AG04450 (cell line): Measurements from ENCODE around the gene CCDC69. TPM values are rescaled to one million over a fixed set of nuclear protein-coding genes. Genes with fewer than 3 reads are reported as not detected.
A peak's percentile ranks its signal among the peaks of the same experiment; 100 is the strongest.
"Not testable (repeated sequence)": the region's sequence is repeated elsewhere in the genome, so short reads cannot be mapped to it uniquely, and the experiment has no call there.

Experiments
- CTCF ChIA-PET: fragments of 300-600, 350-600 bp; formaldehyde crosslinking; extraction: SDS; loops from one replicate; lab custom pipeline; 2022; ENCODE audit warnings: antibody characterized with exemption, inconsistent platforms; lab: Charles Lee
- POLR2A ChIA-PET: fragments of 350-600 bp; formaldehyde crosslinking; extraction: SDS; loops from one replicate; lab custom pipeline; 2021; ENCODE audit warnings: antibody characterized with exemption, inconsistent platforms; lab: Yijun Ruan, JAX
- DNase-seq: peaks from one replicate; pipeline ENCODE4 v3.0.0-alpha.2; 2011; ENCODE audit warnings: low read depth, low spot score
- H3K27ac ChIP-seq: one replicate; pipeline ENCODE4 v1.5.1; 2012; ENCODE audit warnings: low read depth, low read length, control low read depth
- H3K27me3 ChIP-seq: one replicate; pipeline ENCODE4 v1.6.0; 2012; ENCODE audit warnings: low read length; ENCODE audit not compliant: control insufficient read depth, insufficient read depth
- H3K4me3 ChIP-seq: 2 replicates; pipeline ENCODE4 v1.5.1; 2011; ENCODE audit warnings: mild to moderate bottlenecking, low read depth, low read length, control low read depth
- H3K9me3 ChIP-seq: 2 replicates; pipeline ENCODE4 v1.5.1; 2012; ENCODE audit warnings: low read length; ENCODE audit not compliant: control insufficient read depth, insufficient read depth
- polyA plus RNA-seq: library from polyadenylated mRNA; depleted of rRNA; stranded (reverse); fragments of >200 nt; gene quantifications from 2 replicates; pipeline ENCODE4 v1.2.3, GENCODE V29; 2011
- TF ChIP-seq, protein P1 (sequence below): IDR thresholded peaks from 2 replicates; pipeline ENCODE4 v1.5.1; 2011; ENCODE audit warnings: low read depth, low read length, control low read depth, inconsistent platforms

The CCDC69 gene
- polyA plus RNA-seq, 1 experiment: 1.9 TPM

GRCh38 chr5:151243127-151243526 is 19.2 kb upstream of the CCDC69 start:
- ChIA-PET POLR2A (interaction anchor here (0.7 kb wide), 1 partner anchor 14 kb away, joined by 3 read pairs; no protein-coding TSS in a partner anchor), CTCF (interaction anchor here (0.6 to 1.2 kb wide), 2 partner anchors 74 to 78 kb away, joined by 4 to 7 read pairs; no protein-coding TSS in a partner anchor)
- H3K4me3 ChIP-seq: no peak overlapping the region
- DNase-seq: no peak
- no peak overlapping the region for H3K27ac ChIP-seq
- TF ChIP-seq, protein P1, sequence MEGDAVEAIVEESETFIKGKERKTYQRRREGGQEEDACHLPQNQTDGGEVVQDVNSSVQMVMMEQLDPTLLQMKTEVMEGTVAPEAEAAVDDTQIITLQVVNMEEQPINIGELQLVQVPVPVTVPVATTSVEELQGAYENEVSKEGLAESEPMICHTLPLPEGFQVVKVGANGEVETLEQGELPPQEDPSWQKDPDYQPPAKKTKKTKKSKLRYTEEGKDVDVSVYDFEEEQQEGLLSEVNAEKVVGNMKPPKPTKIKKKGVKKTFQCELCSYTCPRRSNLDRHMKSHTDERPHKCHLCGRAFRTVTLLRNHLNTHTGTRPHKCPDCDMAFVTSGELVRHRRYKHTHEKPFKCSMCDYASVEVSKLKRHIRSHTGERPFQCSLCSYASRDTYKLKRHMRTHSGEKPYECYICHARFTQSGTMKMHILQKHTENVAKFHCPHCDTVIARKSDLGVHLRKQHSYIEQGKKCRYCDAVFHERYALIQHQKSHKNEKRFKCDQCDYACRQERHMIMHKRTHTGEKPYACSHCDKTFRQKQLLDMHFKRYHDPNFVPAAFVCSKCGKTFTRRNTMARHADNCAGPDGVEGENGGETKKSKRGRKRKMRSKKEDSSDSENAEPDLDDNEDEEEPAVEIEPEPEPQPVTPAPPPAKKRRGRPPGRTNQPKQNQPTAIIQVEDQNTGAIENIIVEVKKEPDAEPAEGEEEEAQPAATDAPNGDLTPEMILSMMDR: no peak
- H3K9me3 ChIP-seq: no peaks in the 10 kb centered on the region
- H3K27me3 ChIP-seq: peaks cover 14% of the 10 kb centered on the region

DNA sequence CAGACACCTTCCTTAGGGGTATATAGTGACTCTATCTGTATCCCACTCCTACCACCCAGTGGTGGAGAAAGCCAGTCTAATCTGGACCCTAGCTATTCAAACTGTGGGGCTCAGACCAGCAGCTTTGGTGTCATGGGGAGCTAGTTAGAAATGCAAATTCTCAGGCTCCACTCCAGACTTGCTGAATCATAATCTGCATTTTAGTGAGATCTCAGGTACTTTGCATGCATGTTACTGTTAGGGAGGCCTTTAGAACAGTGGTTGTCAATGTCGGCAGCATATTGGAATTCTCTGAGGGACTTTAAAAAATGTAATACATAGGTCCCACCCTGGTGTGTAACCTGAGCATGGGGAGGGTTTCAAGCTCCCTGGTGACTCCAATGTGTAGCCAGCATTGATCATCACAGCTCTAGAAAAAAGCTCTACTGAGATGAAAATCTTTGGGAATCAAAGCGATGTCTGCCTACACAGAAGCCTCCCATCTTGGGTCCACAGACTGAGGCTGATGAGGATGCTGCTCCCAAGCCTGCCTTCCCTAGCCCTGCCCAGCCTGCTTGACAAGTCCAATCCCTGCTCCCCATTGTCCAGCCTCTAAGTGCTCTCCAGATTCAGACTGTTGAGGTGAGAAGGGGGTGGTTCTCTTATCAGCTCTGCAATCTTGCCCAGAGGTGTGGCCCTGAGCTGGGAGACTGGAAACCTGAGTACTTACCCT is 17.2 kb upstream of the CCDC69 start:
- H3K27me3 ChIP-seq: peaks cover 14% of the 10 kb centered on the region
- no peak for DNase-seq
- POLR2A ChIA-PET: no interaction called here
- TF ChIP-seq, protein P1: no peak
- no peak overlapping the region for H3K27ac ChIP-seq
- no peak overlapping the region for H3K4me3 ChIP-seq
- H3K9me3 ChIP-seq: no peaks in the 10 kb centered on the region
- CTCF ChIA-PET: interaction anchor here (1.0 to 2.7 kb wide), 4 partner anchors 11 to 126 kb away, joined by 3 to 8 read pairs (median 4); partner anchors contain the start of gene GM2A

GRCh38 chr5:151240268-151240835 is 16.5 kb upstream of the CCDC69 start:
- POLR2A ChIA-PET, H3K9me3 ChIP-seq: not testable (repeated sequence)
- CTCF ChIA-PET: interaction anchor here (0.6 to 2.7 kb wide), 3 partner anchors 68 to 125 kb away, joined by 4 to 8 read pairs (median 4); no protein-coding TSS in a partner anchor

DNA sequence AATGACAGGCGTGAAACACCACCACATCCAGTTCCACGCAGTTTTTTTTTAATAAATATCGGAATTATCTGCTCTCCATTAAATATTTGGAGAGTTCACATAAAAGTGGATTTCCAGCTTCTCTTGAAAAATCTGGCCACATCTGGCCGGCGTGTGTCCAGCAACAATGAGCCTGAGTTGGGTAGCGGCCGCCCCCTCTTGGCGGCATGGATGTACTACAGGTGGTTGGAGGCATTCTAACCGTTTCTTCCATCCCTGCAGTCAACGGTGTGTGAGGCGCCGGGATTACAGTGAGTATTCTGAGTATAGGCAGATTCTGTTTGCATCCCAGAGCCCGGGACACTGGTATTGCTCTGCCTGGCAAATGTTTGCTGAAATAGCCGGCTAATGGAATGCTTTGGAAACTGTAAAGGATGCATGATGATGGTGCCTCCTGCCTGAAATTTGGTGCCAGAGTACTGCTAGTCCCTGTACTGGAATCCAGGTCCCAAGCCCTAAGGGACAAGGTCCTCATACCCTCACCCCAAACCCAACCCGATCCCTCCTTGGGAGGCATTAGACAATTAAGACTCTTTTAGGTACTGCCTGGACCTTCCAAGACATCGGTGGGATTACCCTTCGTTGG is 15.5 kb upstream of the CCDC69 start:
- ChIA-PET CTCF (interaction anchor here (0.6 to 2.5 kb wide), 21 partner anchors 9 to 438 kb away, joined by 3 to 28 read pairs (median 4); partner anchors contain the start of genes CCDC69 and GM2A), POLR2A (interaction anchor here (0.8 kb wide), 1 partner anchor 40 kb away, joined by 3 read pairs; no protein-coding TSS in a partner anchor)
- Histone ChIP-seq H3K27ac (no peak overlapping the region), H3K27me3 (peaks cover 17% of the 10 kb centered on the region), H3K9me3 (no peaks in the 10 kb centered on the region), H3K4me3 (no peak overlapping the region)
- no peak for DNase-seq
- TF ChIP-seq, protein P1: peak; percentile 77

More at GRCh38 chr5:151240268-151240835, 16.5 kb upstream of the CCDC69 start:
- not testable (repeated sequence) for H3K27ac ChIP-seq, DNase-seq, H3K4me3 ChIP-seq
- H3K27me3 ChIP-seq: peaks cover 14% of the 10 kb centered on the region

DNA sequence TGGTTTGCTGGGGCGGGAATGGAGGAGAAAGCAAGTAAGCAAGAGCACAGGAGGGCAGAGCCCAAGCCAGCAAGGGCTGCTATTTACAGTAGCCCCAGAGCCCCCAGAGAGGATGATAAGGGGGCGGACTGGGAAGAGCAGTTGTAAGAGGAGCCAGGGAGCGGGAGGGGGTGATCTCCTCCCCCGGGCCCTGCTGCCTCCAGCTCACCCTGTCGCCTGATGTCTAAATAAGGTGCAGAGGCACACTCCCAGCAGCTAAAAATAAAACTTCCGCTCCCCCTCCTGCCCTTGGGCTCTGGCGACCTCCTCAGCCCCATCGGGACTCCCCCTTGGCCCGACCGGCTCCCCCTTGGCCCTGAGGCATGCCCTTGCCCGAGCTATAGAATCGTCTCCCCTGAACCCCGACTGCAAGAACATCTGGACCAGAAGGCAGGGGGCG is 14.4 kb upstream of the CCDC69 start:
- DNase-seq: no peak
- ChIA-PET CTCF (interaction anchor here (0.7 to 2.5 kb wide), 18 partner anchors 8 to 437 kb away, joined by 3 to 28 read pairs (median 4); partner anchors contain the start of genes CCDC69 and GM2A), POLR2A (no interaction called here)
- Histone ChIP-seq H3K4me3 (no peak overlapping the region), H3K9me3 (no peaks in the 10 kb centered on the region), H3K27ac (no peak overlapping the region), H3K27me3 (peaks cover 20% of the 10 kb centered on the region)
- TF ChIP-seq, protein P1: no peak
